CD4-positive, alpha-beta T cell treated with Interleukin-2 at 100 ng/mL for 4 hours (primary cell): ENCODE measurements around the gene MICAL3.

ENCODE experiments used
- DNase-seq: peaks from one replicate; pipeline ENCODE4 v3.0.0-alpha.2; 2020; ENCODE audit warnings: low spot score

The MICAL3 gene

DNA sequence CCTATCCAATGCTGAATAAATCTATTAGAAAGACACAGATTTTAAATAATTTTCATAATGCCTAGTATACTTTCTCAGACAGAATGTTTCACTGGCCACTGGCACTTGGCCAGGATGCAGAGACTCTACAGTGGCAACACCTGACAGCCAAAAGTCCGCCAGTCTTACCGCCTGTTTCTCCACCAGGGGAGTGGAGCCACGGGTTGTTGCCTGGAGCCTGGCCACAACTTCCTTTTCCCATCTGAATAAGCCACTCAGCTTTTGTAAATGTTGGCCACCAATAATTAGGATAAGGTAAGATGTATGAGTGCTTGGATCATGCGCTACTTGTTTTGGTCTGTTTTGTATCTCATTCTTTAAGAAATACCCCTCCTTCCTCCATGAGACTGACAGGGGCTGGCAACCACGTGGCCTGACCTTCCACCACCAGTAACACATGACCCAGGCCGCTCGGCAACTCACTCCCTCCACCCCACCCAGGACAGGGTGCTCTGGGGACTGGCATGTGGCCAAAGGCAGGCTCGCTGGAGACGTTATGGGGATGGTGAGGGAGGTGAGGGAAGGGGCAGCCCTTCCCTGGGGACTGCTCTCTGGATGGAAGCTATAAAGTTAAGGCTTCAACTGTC, 157.1 kb downstream of the MICAL3 start:
- no peak for DNase-seq

DNA sequence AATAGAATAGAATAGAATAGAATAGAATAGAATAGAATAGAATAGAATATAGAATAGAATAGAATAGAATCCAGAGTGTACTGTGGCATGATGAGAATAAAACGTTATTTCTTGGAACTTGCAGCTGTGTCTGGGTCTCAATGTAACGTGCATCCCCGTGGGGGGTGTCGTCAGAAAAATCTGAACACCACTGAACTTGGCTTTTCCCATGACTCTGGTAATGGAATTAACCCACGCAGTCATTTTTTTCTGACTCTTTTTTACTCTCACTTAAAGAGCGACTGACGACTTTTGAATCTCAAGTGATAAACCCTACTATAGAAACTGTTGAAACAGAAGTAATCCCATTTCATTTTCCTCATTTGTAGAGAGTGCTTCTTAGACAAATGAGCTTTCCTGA, 157.7 kb downstream of the MICAL3 start:
- no peak for DNase-seq

- DNase-seq, result no peak
Observed at GRCh38 chr22:17866127-17866526, 158.2 kb downstream of the MICAL3 start.

DNA sequence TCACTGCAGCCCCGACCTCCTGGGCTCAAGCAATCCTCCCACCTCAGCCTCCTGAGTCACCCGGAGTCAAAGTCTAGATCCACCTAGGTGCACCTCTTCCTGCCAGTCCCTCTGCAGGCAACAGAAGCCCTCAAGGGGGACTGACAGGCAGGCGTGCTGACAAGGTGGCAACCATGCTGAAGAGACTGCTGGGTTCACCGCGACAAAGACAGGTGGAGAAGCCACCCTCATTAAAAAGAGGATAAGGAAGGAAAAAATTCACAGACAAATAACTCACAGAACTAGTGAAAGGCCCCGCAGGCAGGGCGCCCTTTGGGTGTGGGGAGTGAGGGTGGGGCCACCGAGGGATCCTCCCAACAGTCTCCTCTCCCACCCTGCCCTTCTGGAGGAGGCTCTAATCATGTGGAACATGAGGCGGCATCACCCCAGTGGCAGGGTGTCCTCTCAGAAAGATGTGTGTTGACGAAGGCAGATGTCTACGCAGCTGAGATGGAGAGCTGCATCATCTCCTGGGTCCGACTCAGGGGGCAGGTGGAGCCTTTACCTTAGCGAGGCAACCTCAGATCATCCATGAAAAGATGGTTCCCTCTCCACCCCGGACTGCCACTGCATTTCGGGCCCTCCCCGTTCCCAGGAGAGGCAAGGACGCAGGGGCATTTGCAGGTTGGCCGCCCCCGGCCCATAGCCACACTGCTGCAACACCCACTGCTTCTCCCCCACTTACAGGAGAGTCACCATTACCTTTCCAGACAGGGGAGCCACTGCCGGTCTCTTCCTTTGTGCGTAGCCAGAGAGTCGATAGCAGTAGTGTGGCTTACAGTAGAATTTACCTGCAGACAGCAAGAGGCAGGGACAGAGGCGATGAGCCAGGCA, 158.9 kb downstream of the MICAL3 start:
- DNase-seq, result no peak

DNA sequence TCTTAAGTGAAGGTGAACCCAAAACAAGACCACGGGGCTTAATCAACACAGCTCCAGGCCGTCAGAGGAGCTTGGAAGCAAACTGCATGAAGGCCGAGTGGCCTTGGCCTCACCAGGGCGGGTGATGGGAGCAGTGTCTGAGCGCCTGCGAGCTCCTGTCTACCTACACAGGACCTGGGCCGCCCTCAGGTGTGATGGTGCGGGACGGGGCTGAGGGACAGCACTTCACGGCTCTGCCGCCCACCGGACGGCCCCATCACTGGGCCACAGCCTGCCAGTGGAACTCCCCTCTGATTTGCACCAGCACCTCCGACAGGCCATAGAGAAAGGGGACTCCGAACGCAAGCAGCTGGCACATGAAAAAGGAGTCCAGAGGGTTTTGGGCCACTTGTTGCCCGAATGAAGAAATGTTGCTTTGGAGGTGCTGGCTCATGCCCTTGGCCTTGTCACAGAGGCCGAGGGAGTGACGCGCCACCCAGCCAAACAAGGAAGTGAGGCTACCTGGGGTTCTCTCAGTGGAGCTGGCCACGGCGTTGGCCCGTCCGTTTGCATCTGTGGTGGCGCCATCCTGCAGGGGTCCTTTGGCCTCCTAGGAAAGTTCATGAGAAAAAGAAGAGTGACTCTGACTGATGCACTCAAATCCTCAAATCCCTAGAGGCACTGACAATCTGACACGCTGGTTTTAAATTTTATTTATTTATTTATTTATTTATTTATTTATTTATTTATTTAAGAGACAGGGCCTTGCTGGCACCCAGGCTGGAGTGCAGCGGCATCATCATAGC, 159.8 kb downstream of the MICAL3 start:
- DNase-seq, result no peak

- no peak for DNase-seq
Observed at GRCh38 chr22:17862646-17863181, 161.6 kb downstream of the MICAL3 start.

DNA sequence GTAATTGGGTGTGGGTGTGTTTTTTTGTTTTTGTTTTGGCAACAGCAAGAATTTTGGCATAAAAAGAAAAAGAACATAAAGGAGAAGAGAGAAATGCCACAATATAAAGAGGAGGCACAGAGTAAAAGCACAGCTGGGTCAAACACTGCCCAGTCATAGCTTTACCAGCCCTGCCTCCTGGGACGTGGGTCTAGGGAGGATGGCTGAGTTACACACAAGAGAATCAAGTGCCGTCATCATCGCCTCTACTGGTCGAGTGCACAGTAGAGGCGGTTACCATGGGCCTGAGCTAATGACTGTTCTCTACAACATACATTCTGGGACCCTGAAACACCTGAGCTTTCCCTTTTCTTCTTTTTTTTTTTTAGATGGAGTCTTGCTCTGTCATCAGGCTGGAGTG, 162.5 kb downstream of the MICAL3 start:
- DNase-seq, result no peak

GRCh38 chr22:17860220-17860965, 164.0 kb downstream of the MICAL3 start:
- DNase-seq, result no peak

DNA sequence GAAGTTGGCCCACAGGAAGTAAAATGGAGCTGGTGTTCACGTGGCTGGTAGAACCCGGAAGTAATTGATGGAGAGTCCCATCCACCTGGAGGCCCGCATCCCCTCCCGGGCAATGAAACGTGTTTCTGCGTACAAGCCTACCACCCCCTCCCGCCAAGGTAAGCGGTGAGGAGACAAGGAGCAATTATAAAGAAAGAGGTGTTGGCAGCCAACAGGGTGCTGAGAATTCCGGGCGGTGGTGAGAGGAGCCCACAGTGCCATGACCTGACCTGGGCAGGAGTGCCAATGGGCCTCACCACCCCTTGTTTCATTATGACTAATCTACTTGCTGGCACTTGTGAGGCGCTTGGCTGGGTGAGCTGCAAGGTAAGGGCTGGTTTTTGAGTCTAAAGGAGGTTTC, 166.3 kb downstream of the MICAL3 start:
- no peak for DNase-seq

DNA sequence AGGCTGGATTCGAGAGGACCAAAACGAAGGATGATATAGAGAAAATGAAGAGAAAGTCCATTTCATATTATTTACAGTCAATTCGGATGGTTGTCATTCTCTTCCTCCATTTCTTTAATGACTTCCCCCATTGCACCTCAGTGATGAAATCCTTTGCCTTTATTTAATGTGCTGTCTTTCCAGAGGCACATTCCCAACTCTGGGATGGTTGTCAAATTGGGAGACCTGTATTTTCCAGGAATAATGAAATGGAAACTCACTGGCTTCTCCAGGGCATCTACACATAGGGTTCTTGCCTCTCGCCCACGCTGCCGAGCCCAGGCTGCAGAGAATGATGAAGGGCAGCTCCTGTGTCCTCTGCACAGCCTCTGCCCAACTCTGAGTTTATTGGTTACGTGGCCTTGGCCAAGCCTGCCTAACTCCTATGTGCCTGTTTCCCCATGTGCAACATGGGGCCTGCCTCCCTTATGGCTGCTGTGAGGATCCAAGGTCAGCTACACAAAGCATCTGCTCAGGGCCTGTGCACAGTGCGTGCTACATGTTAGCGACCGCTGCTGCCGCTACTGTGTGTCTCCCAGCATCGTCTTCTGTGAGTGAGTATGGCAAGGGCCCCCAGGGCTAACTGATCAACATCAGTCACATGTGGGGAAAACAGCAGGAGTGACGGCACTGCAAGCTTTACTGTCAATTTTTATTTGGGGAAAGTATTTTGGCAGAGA, 168.6 kb downstream of the MICAL3 start:
- no peak for DNase-seq

- no peak for DNase-seq
Observed at GRCh38 chr22:17853073-17853472, 171.3 kb downstream of the MICAL3 start.

GRCh38 chr22:17851759-17852158, 172.6 kb downstream of the MICAL3 start:
- no peak for DNase-seq

DNA sequence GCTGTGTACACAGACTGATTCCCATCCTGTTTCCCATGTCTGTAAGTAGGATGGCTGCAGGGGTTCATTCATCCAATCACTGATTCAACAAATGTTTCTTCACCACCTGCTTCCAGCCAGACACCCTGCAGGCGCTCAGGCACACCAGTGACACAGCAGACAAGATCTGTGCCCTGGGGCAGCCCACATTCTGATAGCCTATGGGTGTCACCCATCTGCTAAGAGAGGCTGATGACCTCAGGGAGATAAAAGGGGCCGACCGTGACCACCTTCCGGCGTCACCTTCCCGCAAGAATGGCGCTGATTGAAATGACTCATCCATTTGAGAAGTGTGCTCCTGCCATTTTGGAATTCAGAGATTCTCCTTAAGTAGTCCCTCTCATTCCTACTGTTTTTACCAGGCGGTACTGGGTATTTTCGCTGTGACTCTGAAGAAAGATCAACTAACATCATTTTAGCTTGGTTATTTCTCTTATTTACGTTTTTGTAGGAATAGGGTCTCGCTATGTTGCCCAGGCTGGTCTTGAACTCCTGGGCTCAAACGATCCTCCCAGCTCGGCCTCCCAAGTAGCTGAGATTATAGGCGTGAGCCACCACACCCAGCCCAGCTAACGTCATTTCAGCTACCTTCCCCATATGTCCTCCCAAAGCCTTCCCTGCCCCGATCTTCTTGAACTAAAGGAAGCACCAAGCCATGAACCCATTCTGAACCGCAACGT, 176.8 kb downstream of the MICAL3 start:
- DNase-seq, result no peak

- DNase-seq, result no peak
Observed at GRCh38 chr22:17846326-17846992, 177.9 kb downstream of the MICAL3 start.

- no peak for DNase-seq
Observed at GRCh38 chr22:17845790-17846189, 178.6 kb downstream of the MICAL3 start.

- DNase-seq, result no peak
Observed at GRCh38 chr22:17845327-17845726, 179.0 kb downstream of the MICAL3 start.

GRCh38 chr22:17844150-17844549, 180.2 kb downstream of the MICAL3 start:
- no peak for DNase-seq

DNA sequence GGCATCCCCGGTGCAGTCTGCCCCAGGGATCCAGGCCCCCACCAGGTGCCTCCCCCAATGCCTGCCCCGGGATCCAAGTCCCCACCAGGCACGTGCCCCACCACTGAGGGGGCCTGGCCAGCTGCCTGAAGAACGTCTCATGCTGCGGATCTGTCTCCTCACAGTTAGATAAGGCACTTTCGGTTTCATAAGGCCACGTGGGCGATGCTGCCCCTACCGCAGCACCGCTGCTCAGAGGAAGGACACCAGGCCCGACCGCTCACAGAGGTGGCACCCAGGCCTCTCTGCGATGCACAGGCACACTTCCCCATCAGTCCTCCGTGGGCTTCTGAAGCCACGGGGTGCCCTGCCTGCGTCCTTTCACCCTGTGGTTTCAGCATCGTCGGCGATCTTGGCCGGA, 182.0 kb downstream of the MICAL3 start:
- peak; percentile 46 for DNase-seq

GRCh38 chr22:17841836-17842235, 182.5 kb downstream of the MICAL3 start:
- no peak for DNase-seq
